Ascending aorta (tissue), 2 donors: ENCODE data around the gene SPATA46. TPM values are rescaled to one million over a fixed set of nuclear protein-coding genes. Genes with fewer than 3 reads are reported as not detected.

Experiments used
- DNase-seq, 2 donors: peaks; one replicate each; pipeline ENCODE4 v3.0.0-alpha.2; 2019; ENCODE audit warnings: low spot score in 2 of 2
- H3K27ac ChIP-seq, 2 donors: fragments of 200-600 bp; sonication (generic); one replicate each; pipeline ENCODE4 v1.5.1; 2016 to 2017; ENCODE audit warnings: mild to moderate bottlenecking in 1 of 2
- H3K27me3 ChIP-seq: fragments of 200-600 bp; sonication (generic); one replicate; pipeline ENCODE4 v1.5.1; 2017
- H3K36me3 ChIP-seq, 2 donors: fragments of 200-600 bp; sonication (generic); one replicate each; pipeline ENCODE4 v1.5.1; 2016
- H3K4me1 ChIP-seq, 2 donors: fragments of 200-600 bp; sonication (generic); one replicate each; pipeline ENCODE4 v1.5.1; 2016 to 2017; ENCODE audit warnings: mild to moderate bottlenecking in 1 of 2
- H3K4me3 ChIP-seq, 2 donors: fragments of 200-600 bp; sonication (generic); one replicate each; pipeline ENCODE4 v1.5.1; 2016 to 2017; ENCODE audit warnings: mild to moderate bottlenecking in 1 of 2
- H3K9me3 ChIP-seq, 2 donors: fragments of 200-600 bp; sonication (generic); one replicate each; pipeline ENCODE4 v1.5.1; 2016
- intact Hi-C: fragments of 100-400 bp; cut with DNase I; formaldehyde crosslinking; loops from one replicate; pipeline ENCODE4 v1.15.1; 2023
- total RNA-seq: library from RNA; depleted of rRNA; stranded (reverse); fragments of >200 nt; gene quantifications from one replicate; pipeline ENCODE4 v1.1.0, GENCODE V29; 2016
- TF ChIP-seq, protein P1 (sequence below), 3 experiments: fragments of 200-600 bp in 2 of 3; fragments of 450-650 bp in 1 of 3; sonication (generic) in 2 of 3; IDR thresholded peaks; one replicate each; pipeline ENCODE4 v1.5.1; 2016 to 2019; ENCODE audit warnings: antibody characterized with exemption in 3 of 3, mild to moderate bottlenecking in 1 of 3, moderate library complexity in 1 of 3

Gene SPATA46
- total RNA-seq, 1 donor from 2014 or later, result not detected

- H3K9me3 ChIP-seq, result no peaks in the 10 kb centered on the region
- intact Hi-C loops, result no loop called here
- H3K4me3 ChIP-seq, result no peak overlapping the region
- no peaks in the 10 kb centered on the region for H3K36me3 ChIP-seq
- no peaks in the 10 kb centered on the region for H3K27me3 ChIP-seq
- H3K4me1 ChIP-seq, result no peaks in the 10 kb centered on the region
- TF ChIP-seq, protein P1, sequence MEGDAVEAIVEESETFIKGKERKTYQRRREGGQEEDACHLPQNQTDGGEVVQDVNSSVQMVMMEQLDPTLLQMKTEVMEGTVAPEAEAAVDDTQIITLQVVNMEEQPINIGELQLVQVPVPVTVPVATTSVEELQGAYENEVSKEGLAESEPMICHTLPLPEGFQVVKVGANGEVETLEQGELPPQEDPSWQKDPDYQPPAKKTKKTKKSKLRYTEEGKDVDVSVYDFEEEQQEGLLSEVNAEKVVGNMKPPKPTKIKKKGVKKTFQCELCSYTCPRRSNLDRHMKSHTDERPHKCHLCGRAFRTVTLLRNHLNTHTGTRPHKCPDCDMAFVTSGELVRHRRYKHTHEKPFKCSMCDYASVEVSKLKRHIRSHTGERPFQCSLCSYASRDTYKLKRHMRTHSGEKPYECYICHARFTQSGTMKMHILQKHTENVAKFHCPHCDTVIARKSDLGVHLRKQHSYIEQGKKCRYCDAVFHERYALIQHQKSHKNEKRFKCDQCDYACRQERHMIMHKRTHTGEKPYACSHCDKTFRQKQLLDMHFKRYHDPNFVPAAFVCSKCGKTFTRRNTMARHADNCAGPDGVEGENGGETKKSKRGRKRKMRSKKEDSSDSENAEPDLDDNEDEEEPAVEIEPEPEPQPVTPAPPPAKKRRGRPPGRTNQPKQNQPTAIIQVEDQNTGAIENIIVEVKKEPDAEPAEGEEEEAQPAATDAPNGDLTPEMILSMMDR (IDR thresholded peaks at IDR 0.05), result no peak
- no peak for DNase-seq
- no peak overlapping the region for H3K27ac ChIP-seq
Observed at GRCh38 chr1:162389021-162389818, 12.6 kb upstream of the SPATA46 start.

DNA sequence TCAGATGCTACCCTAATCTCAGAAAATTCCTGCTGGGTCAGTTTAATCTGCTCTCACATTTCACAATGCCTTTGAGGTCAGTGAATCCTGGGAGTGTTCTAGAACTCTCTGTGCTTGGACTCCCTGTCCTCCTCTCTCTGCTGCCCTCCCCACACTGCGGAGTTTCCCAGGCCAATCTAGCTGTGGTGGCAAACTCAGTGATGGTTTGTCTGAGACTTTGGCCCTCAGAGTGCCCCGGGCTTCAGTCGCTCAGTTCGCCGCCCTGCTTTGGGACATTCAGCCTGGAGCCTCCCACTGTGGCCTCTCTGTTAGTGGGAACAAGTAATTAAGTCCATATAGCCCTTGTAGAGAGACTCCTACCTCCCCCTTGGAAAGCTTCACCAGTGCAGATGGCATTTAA, 12.0 kb upstream of the SPATA46 start:
- TF ChIP-seq, protein P1 (IDR thresholded peaks at IDR 0.05), result no peak

GRCh38 chr1:162388083-162388594, 11.5 kb upstream of the SPATA46 start:
- no peak for DNase-seq
- H3K4me1 ChIP-seq, result no peaks in the 10 kb centered on the region

More for the DNA sequence above, 12.0 kb upstream of the SPATA46 start:
- no peaks in the 10 kb centered on the region for H3K36me3 ChIP-seq
- intact Hi-C loops, result no loop called here
- H3K4me3 ChIP-seq, result no peak overlapping the region
- H3K27me3 ChIP-seq, result no peaks in the 10 kb centered on the region
- no peaks in the 10 kb centered on the region for H3K4me1 ChIP-seq
- H3K27ac ChIP-seq, result no peak overlapping the region
- H3K9me3 ChIP-seq, result no peaks in the 10 kb centered on the region
- no peak for DNase-seq

DNA sequence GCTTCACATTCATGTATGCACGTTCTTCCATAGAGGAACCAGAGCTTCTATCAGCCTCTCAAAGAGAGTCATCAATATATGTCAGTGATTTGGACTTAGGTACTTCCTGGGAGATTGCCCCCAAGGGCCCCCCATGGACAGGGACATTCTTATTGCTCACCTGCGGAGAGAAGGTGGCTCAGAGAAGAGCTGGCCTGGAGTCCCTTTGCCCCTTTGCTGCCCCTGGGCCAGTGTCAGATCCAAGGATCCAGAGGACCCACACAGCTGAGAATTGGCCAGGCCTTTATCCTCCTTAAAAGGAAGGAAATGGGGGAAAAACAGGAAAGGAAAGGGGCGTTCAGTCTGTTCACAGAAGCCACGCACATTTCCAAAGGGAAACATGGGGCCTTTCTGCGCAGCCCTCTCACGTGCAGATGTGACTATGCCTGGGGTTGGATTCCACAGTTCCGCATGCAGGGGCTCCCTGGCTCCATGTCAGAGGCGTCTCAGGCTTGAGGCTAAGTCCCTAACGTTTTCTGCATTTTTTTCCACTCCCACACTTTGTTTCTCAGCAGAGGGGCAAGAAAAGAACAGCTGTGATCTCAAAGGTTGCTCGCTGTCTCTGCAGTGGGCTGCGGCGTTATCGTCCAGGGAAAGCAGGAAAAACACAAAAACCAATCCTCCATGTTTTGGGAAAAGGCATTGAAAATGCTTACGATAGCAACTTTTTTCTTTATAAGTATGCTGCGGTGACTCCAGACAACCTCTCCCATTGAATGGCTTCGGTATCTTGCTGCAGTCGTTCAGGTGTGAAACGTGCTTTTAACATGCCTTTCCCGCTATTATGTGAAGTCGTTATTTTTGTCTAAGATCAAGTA, 10.8 kb upstream of the SPATA46 start:
- Histone ChIP-seq H3K27ac (no peak overlapping the region), H3K9me3 (no peaks in the 10 kb centered on the region), H3K27me3 (no peaks in the 10 kb centered on the region), H3K4me1 (no peaks in the 10 kb centered on the region), H3K36me3 (peaks cover 0 to 6% of the 10 kb centered on the region in 2 donors), H3K4me3 (no peak overlapping the region)
- intact Hi-C loops, result no loop called here
- TF ChIP-seq, protein P1 (IDR thresholded peaks at IDR 0.05), result no peak
- DNase-seq, result no peak

More at GRCh38 chr1:162388083-162388594, 11.5 kb upstream of the SPATA46 start:
- Histone ChIP-seq H3K27ac (no peak overlapping the region), H3K9me3 (no peaks in the 10 kb centered on the region), H3K27me3 (no peaks in the 10 kb centered on the region), H3K4me3 (no peak overlapping the region), H3K36me3 (peaks cover 0 to 4% of the 10 kb centered on the region in 2 donors)
- intact Hi-C loops, result no loop called here
- TF ChIP-seq, protein P1 (IDR thresholded peaks at IDR 0.05), result no peak

GRCh38 chr1:162386292-162387225, 9.9 kb upstream of the SPATA46 start:
- no peaks in the 10 kb centered on the region for H3K27me3 ChIP-seq
- H3K27ac ChIP-seq, result no peak overlapping the region
- no peaks in the 10 kb centered on the region for H3K9me3 ChIP-seq
- no peaks in the 10 kb centered on the region for H3K4me1 ChIP-seq
- H3K36me3 ChIP-seq, result peaks cover 0 to 9% of the 10 kb centered on the region in 2 donors
- TF ChIP-seq, protein P1 (IDR thresholded peaks at IDR 0.05), result no peak
- H3K4me3 ChIP-seq, result no peak overlapping the region
- intact Hi-C loops, result no loop called here
- no peak for DNase-seq
